ENCODE results near the gene PLCB2. TPM values are rescaled to one million over a fixed set of nuclear protein-coding genes. Genes with fewer than 3 reads are reported as not detected.

PLCB2 gene
- total RNA-seq, 1 donor from 2014 or later, result 3.7 TPM

- Mint-ChIP-seq H3K4me3 (ENCODE audit: unreplicated experiment) (no peak overlapping the region), H3K9me3 (ENCODE audit: unreplicated experiment) (no peaks in the 10 kb centered on the region), H3K36me3 (ENCODE audit: low read depth, unreplicated experiment) (no peaks in the 10 kb centered on the region), H3K27me3 (ENCODE audit: low read depth, unreplicated experiment) (peaks cover 45% of the 10 kb centered on the region), H3K4me1 (ENCODE audit: low read depth, unreplicated experiment) (no peaks in the 10 kb centered on the region), H3K27ac (ENCODE audit: unreplicated experiment) (no peak overlapping the region)
- no peak overlapping the region for H3K9ac ChIP-seq (ENCODE audit: low read length)
- no peaks in the 10 kb centered on the region for H3K36me3 ChIP-seq (ENCODE audit: insufficient read depth, low read length)
- H3K27me3 ChIP-seq (ENCODE audit: insufficient read depth, low read length), result peaks cover 39% of the 10 kb centered on the region
- DNase-seq (ENCODE audit: low read depth) (no peak), FAIRE-seq (no peak)
- H4K20me1 ChIP-seq (ENCODE audit: insufficient read depth, low read length), result no peaks in the 10 kb centered on the region
- TF ChIP-seq EZH2 (IDR thresholded peaks at IDR 0.05; ENCODE audit: insufficient read depth, low read length) (no peak), CTCF (IDR thresholded peaks at IDR 0.05; ENCODE audit: insufficient read depth, low read depth, low read length) (no peak)
- H3K79me2 ChIP-seq (ENCODE audit: insufficient read depth, low read length), result no peaks in the 10 kb centered on the region
- H3K4me2 ChIP-seq (ENCODE audit: low read length), result no peak overlapping the region
- H3K9me3 ChIP-seq (ENCODE audit: insufficient read depth, low read depth, low read length), result no peaks in the 10 kb centered on the region
- no peak overlapping the region for H3K27ac ChIP-seq (ENCODE audit: low read depth, low read length)
- H2AFZ ChIP-seq (ENCODE audit: low read depth, low read length), result no peak overlapping the region
- peaks cover 8% of the 10 kb centered on the region for H3K4me1 ChIP-seq (ENCODE audit: insufficient read depth, low read length)
- H3K4me3 ChIP-seq (ENCODE audit: insufficient read depth, low read depth, low read length), result no peak overlapping the region
Measured at GRCh38 chr15:40278026-40278425, 29.7 kb downstream of the PLCB2 start.

- H3K27me3 Mint-ChIP-seq (ENCODE audit: low read depth, unreplicated experiment), result peaks cover 49% of the 10 kb centered on the region
- TF ChIP-seq EZH2 (IDR thresholded peaks at IDR 0.05; ENCODE audit: insufficient read depth, low read length) (no peak), CTCF (IDR thresholded peaks at IDR 0.05; ENCODE audit: insufficient read depth, low read depth, low read length) (no peak)
- no peak for FAIRE-seq
- H3K4me3 Mint-ChIP-seq (ENCODE audit: unreplicated experiment), result no peak overlapping the region
- Histone ChIP-seq H3K27ac (ENCODE audit: low read depth, low read length) (no peak overlapping the region), H2AFZ (ENCODE audit: low read depth, low read length) (peak overlapping the region; percentile 32), H3K36me3 (ENCODE audit: insufficient read depth, low read length) (no peaks in the 10 kb centered on the region), H3K79me2 (ENCODE audit: insufficient read depth, low read length) (no peaks in the 10 kb centered on the region), H4K20me1 (ENCODE audit: insufficient read depth, low read length) (no peaks in the 10 kb centered on the region), H3K4me3 (ENCODE audit: insufficient read depth, low read depth, low read length) (no peak overlapping the region), H3K9ac (ENCODE audit: low read length) (no peak overlapping the region), H3K27me3 (ENCODE audit: insufficient read depth, low read length) (peaks cover 35% of the 10 kb centered on the region), H3K4me1 (ENCODE audit: insufficient read depth, low read length) (peaks cover 8% of the 10 kb centered on the region), H3K4me2 (ENCODE audit: low read length) (no peak overlapping the region), H3K9me3 (ENCODE audit: insufficient read depth, low read depth, low read length) (no peaks in the 10 kb centered on the region)
- DNase-seq (ENCODE audit: low read depth), result no peak
- H3K36me3 Mint-ChIP-seq (ENCODE audit: low read depth, unreplicated experiment), result no peaks in the 10 kb centered on the region
- H3K9me3 Mint-ChIP-seq (ENCODE audit: unreplicated experiment), result no peaks in the 10 kb centered on the region
- H3K4me1 Mint-ChIP-seq (ENCODE audit: low read depth, unreplicated experiment), result no peaks in the 10 kb centered on the region
- H3K27ac Mint-ChIP-seq (ENCODE audit: unreplicated experiment), result no peak overlapping the region
Measured at GRCh38 chr15:40277471-40277870, 30.3 kb downstream of the PLCB2 start.

GRCh38 chr15:40276927-40277326 is 30.8 kb downstream of the PLCB2 start:
- H3K36me3 ChIP-seq (ENCODE audit: insufficient read depth, low read length), result no peaks in the 10 kb centered on the region
- peaks cover 3% of the 10 kb centered on the region for H3K4me1 ChIP-seq (ENCODE audit: insufficient read depth, low read length)
- no peaks in the 10 kb centered on the region for H3K79me2 ChIP-seq (ENCODE audit: insufficient read depth, low read length)
- Mint-ChIP-seq H3K27ac (ENCODE audit: unreplicated experiment) (no peak overlapping the region), H3K4me1 (ENCODE audit: low read depth, unreplicated experiment) (no peaks in the 10 kb centered on the region), H3K27me3 (ENCODE audit: low read depth, unreplicated experiment) (peaks cover 51% of the 10 kb centered on the region), H3K36me3 (ENCODE audit: low read depth, unreplicated experiment) (no peaks in the 10 kb centered on the region), H3K4me3 (ENCODE audit: unreplicated experiment) (no peak overlapping the region), H3K9me3 (ENCODE audit: unreplicated experiment) (no peaks in the 10 kb centered on the region)
- H3K9ac ChIP-seq (ENCODE audit: low read length), result no peak overlapping the region
- peaks cover 29% of the 10 kb centered on the region for H3K27me3 ChIP-seq (ENCODE audit: insufficient read depth, low read length)
- no peak for TF ChIP-seq CTCF (IDR thresholded peaks at IDR 0.05; ENCODE audit: insufficient read depth, low read depth, low read length)
- TF ChIP-seq EZH2 (IDR thresholded peaks at IDR 0.05; ENCODE audit: insufficient read depth, low read length), result no peak
- no peak overlapping the region for H3K4me3 ChIP-seq (ENCODE audit: insufficient read depth, low read depth, low read length)
- FAIRE-seq, result no peak
- H3K27ac ChIP-seq (ENCODE audit: low read depth, low read length), result no peak overlapping the region
- H3K4me2 ChIP-seq (ENCODE audit: low read length), result no peak overlapping the region
- H3K9me3 ChIP-seq (ENCODE audit: insufficient read depth, low read depth, low read length), result no peaks in the 10 kb centered on the region
- H4K20me1 ChIP-seq (ENCODE audit: insufficient read depth, low read length), result no peaks in the 10 kb centered on the region
- H2AFZ ChIP-seq (ENCODE audit: low read depth, low read length), result no peak overlapping the region
- no peak for DNase-seq (ENCODE audit: low read depth)

All from astrocyte (in vitro differentiated cells and primary cell).